GM10248 (cell line): ENCODE data around the gene PNPLA7.
"Not testable (repeated sequence)": the region's sequence is repeated elsewhere in the genome, so short reads cannot be mapped to it uniquely, and the experiment has no call there.

Experiments used
- CTCF ChIA-PET: fragments of 300-600 bp; sonication (Branson Sonifier 250); formaldehyde crosslinking; extraction: SDS; loops from one replicate; lab custom pipeline; 2021; ENCODE audit warnings: antibody characterized with exemption; lab: Yijun Ruan, JAX
- POLR2A ChIA-PET: fragments of 350-650 bp; sonication (Branson Sonifier 250); formaldehyde crosslinking; extraction: SDS; loops from one replicate; lab custom pipeline; 2020; ENCODE audit warnings: antibody characterized with exemption; lab: Yijun Ruan, JAX
- DNase-seq: peaks from one replicate; pipeline ENCODE4 v3.0.0; 2012; ENCODE audit errors: extremely low spot score
- CTCF ChIP-seq: IDR thresholded peaks from 2 replicates; pipeline ENCODE4 v1.5.1; 2012; ENCODE audit warnings: mild to moderate bottlenecking, low read depth; ENCODE audit errors: extremely low read depth, missing control alignments, control extremely low read depth

Gene PNPLA7

DNA sequence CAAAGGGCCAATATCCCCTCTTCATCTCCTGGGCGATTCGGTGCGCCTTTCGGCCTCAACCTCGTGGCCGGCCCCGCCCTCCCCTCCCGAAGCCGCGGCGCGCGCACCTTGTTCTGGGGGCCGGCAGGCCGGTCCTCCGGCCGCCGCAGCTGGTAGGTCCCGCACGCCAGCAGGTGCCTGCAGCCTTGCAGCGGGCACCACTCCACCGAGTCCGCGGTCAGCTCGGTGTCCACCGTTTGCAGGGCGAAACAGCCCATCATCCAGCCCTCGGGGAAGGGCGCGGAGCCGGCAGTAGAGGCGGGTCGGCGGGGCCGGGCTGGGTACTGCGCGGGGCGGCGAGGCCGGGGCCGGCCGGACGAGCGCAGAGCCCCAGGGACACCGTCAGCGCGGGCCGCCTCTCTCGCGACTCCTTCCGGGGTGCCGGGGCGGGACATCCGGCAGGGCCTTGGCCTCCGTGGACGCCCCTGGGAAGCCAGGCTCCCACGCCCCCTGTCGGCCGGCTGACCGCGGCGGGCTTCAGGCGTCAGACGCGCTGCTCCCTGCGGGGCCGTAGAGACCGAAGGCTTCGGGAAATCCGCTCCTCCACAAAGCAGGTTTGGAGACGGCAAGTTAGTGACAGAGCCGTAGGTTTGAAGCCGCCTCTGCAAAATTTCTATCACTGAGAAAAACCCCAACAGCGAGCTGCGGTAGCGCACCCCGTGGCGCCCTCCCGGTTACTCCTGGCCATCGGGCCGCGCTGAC lies 28.5 kb upstream of the PNPLA7 start, which contains the start of gene DPH7:
Gene DPH7 (minus strand): TSS at position 408 of the 741 bp plus-strand sequence. CDS start 148 bp downstream, at position 260.
- TF ChIP-seq CTCF, result peak; percentile 98
- peak; percentile 99 for DNase-seq
- ChIA-PET POLR2A (no interaction called here), CTCF (interaction anchor here (1.0 to 6.2 kb wide), 8 partner anchors 12 to 60 kb away, joined by 3 to 74 read pairs (median 4); partner anchors contain the start of genes MRPL41 and ZMYND19)

GRCh38 chr9:137575716-137576411 lies 25.7 kb upstream of the PNPLA7 start:
- CTCF ChIA-PET, result interaction anchor here (0.7 to 1.6 kb wide), 2 partner anchors 16 to 24 kb away, joined by 4 read pairs; partner anchors contain the start of gene MRPL41
- POLR2A ChIA-PET, result interaction anchor here (0.6 to 1.1 kb wide), 2 partner anchors 15 to 22 kb away, joined by 4 to 5 read pairs; partner anchors contain the start of gene ZMYND19
- no peak for DNase-seq
- TF ChIP-seq CTCF, result no peak

- DNase-seq, result peak; percentile 73
- no peak for TF ChIP-seq CTCF
- ChIA-PET CTCF (interaction anchor here (0.7 to 1.6 kb wide), 2 partner anchors 16 to 23 kb away, joined by 4 read pairs; partner anchors contain the start of gene MRPL41), POLR2A (interaction anchor here (0.6 to 1.1 kb wide), 2 partner anchors 15 to 22 kb away, joined by 4 to 5 read pairs; partner anchors contain the start of gene ZMYND19)
Measured at GRCh38 chr9:137575364-137575715, 25.1 kb upstream of the PNPLA7 start.

GRCh38 chr9:137574192-137574591 lies 24.0 kb upstream of the PNPLA7 start:
- POLR2A ChIA-PET, result interaction anchor here (0.6 kb wide), 1 partner anchor 100 kb away, joined by 4 read pairs; no protein-coding TSS in a partner anchor

DNA sequence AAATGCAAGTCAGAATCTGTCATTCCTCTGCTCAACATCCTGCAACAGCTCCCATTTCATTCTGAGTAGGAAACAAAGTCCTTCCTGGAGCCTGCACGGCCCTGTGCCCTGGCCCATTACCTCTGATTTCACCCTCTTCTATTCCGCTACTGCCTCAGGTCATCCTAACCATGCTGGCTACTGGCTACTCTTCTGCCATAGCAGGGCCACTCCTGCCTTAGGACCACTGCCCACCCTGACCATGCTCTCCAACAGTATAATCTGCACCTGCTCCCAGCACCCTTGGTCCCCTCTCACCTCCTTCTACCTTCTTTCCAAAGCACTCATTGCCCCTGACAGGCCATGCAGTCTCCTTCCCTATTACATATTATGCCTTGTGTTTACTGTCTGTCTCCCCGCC lies 20.4 kb upstream of the PNPLA7 start:
- CTCF ChIA-PET, result no interaction called here
- no peak for TF ChIP-seq CTCF
- POLR2A ChIA-PET, result no interaction called here
- DNase-seq, result no peak

More at GRCh38 chr9:137574192-137574591, 24.0 kb upstream of the PNPLA7 start:
- CTCF ChIA-PET, result interaction anchor here (1.6 kb wide), 1 partner anchor 22 kb away, joined by 4 read pairs; the partner anchor contains the start of gene MRPL41
- DNase-seq, result no peak
- no peak for TF ChIP-seq CTCF

DNA sequence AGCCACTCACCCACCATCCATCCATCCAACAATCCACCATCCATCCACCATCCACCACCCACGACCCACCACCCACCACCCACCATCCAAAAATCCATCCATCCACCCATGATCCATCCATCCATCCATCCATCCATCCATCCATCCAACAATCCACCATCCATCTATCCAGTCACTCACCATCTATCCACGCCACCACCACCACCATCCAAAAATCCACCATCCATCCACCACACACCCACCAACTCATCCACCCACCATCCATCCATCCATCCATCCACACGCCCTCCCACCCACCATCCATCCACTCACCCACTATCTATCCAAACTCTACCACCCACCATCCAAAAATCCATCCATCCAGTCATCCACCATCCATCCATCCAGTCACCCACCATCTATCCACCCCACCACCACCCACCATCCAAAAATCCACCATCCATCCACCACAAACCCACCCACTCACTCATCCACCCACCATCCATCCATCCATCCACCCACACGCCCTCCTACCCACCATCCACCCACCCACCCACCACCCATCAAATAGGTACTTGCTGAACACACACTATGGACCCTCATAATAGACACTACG lies 19.5 kb upstream of the PNPLA7 start:
- no peak for TF ChIP-seq CTCF
- no peak for DNase-seq
- POLR2A ChIA-PET, result no interaction called here
- CTCF ChIA-PET, result no interaction called here

- POLR2A ChIA-PET, DNase-seq, CTCF ChIA-PET: not testable (repeated sequence)
Measured at GRCh38 chr9:137568445-137568844, 18.2 kb upstream of the PNPLA7 start.
